HepG2 (cell line): ENCODE results near the gene TCF12. TPM values are rescaled to one million over a fixed set of nuclear protein-coding genes. Genes with fewer than 3 reads are reported as not detected.
A peak's percentile ranks its signal among the peaks of the same experiment; 100 is the strongest.

Source experiments
- CBX2 ChIP-seq, 2 experiments: fragments of 200-600 bp in 1 of 2; sonication (generic); formaldehyde crosslinking in 1 of 2; IDR thresholded peaks; 2 replicates each; pipeline versions ENCODE4 v1.7.0 to v1.8.1; 2018 to 2022; ENCODE audit warnings: low read depth in 2 of 2, low read length in 1 of 2, mild to moderate bottlenecking in 1 of 2, missing genetic modification reagents in 1 of 2
- CSRNP1 ChIP-seq: sonication (generic); formaldehyde crosslinking; IDR thresholded peaks from 2 replicates; pipeline ENCODE4 v1.8.1; 2023; ENCODE audit warnings: mild to moderate bottlenecking, missing genetic modification reagents
- NFE2L1 ChIP-seq: sonication (generic); formaldehyde crosslinking; IDR thresholded peaks from 2 replicates; pipeline ENCODE4 v1.4.0; 2020; ENCODE audit warnings: missing genetic modification reagents, mild to moderate bottlenecking, borderline replicate concordance
- SMC3 ChIP-seq: IDR thresholded peaks from 2 replicates; pipeline ENCODE4 v1.6.1; 2011; ENCODE audit warnings: low read length, improper control_type of control experiment
- TCF12 ChIP-seq, 2 experiments: fragments of 450-650 bp in 1 of 2; sonication (generic) in 1 of 2; formaldehyde crosslinking in 1 of 2; IDR thresholded peaks; 2 replicates each; pipeline versions ENCODE4 v1.6.1 to v1.8.0; 2017 to 2022; ENCODE audit warnings: antibody characterized with exemption in 1 of 2, mild to moderate bottlenecking in 1 of 2, missing genetic modification reagents in 1 of 2, moderate library complexity in 1 of 2
- TSC22D2 ChIP-seq: sonication (generic); formaldehyde crosslinking; IDR thresholded peaks from 2 replicates; pipeline ENCODE4 v1.5.1; 2020; ENCODE audit warnings: missing genetic modification reagents, mild to moderate bottlenecking, borderline replicate concordance
- XRCC5 ChIP-seq: fragments of 200-400 bp; formaldehyde crosslinking; optimal IDR thresholded peaks from 2 replicates; pipeline ENCODE3; 2017; ENCODE audit warnings: mild to moderate bottlenecking, low read length
- ZNF232 ChIP-seq: sonication (generic); formaldehyde crosslinking; IDR thresholded peaks from 2 replicates; pipeline ENCODE4 v1.4.0; 2020; ENCODE audit warnings: missing genetic modification reagents, borderline replicate concordance
- ZNF407 ChIP-seq: sonication (generic); formaldehyde crosslinking; IDR thresholded peaks from one replicate; pipeline ENCODE4 v1.5.1; 2020; ENCODE audit warnings: mild to moderate bottlenecking, missing genetic modification reagents; ENCODE audit errors: not compliant biosample characterization
- ZNF879 ChIP-seq: sonication (generic); formaldehyde crosslinking; IDR thresholded peaks from 2 replicates; pipeline ENCODE4 v1.8.1; 2023; ENCODE audit warnings: missing genetic modification reagents
- polyA plus RNA-seq, 8 experiments: library from polyadenylated mRNA; depleted of rRNA in 3 of 8; stranded (reverse) in 7 of 8; unstranded in 1 of 8; fragments of >200 nt; fragmentation: Illumina TruSeq in 4 of 8; extraction: Trizol in 4 of 8; gene quantifications; 2 replicates each; pipeline versions ENCODE4 v1.2.1 to v1.2.3, GENCODE V29; 2011 to 2016; ENCODE audit warnings: low read depth in 4 of 8, missing spikeins in 1 of 8, mixed read lengths in 1 of 8; ENCODE audit not compliant: insufficient read depth in 1 of 8
- total RNA-seq, 5 experiments: library from RNA; depleted of rRNA; stranded (reverse); fragments of >200 nt; fragmentation: Illumina TruSeq; extraction: Trizol; gene quantifications; 2 replicates each; pipeline ENCODE4 v1.2.3, GENCODE V29; 2016; ENCODE audit warnings: low read depth in 1 of 5
- TF ChIP-seq, protein P1 (sequence below): sonication (generic); formaldehyde crosslinking; conservative IDR thresholded peaks from 2 replicates; pipeline ENCODE4 v1.4.0; 2020; ENCODE audit warnings: missing genetic modification reagents

The TCF12 gene
- total and polyA plus RNA-seq, 2 of the 13 experiments (the other 11 are each of a cell fraction or from before 2014, with no cell fraction given) = 48.6 to 51.1 TPM

- TF ChIP-seq NFE2L1 (CRISPR knock-in tag) (no peak), TSC22D2 (CRISPR knock-in tag) (no peak), ZNF232 (no peak), TCF12 (IDR thresholded peaks at IDR 0.05) (no peak), TCF12 (CRISPR knock-in tag; IDR thresholded peaks at IDR 0.05) (no peak), ZNF879 (CRISPR knock-in tag) (no peak), SMC3 (peak; percentile 8; the same call in 1 of the 2 replicates), CBX2 (IDR thresholded peaks at IDR 0.05; ENCODE audit: low read depth, low read length) (no peak), CBX2 (CRISPR knock-in tag; IDR thresholded peaks at IDR 0.05; ENCODE audit: low read depth) (no peak), XRCC5 (no peak), CSRNP1 (CRISPR knock-in tag) (no peak), ZNF407 (CRISPR knock-in tag) (no peak)
- TF ChIP-seq, protein P1, sequence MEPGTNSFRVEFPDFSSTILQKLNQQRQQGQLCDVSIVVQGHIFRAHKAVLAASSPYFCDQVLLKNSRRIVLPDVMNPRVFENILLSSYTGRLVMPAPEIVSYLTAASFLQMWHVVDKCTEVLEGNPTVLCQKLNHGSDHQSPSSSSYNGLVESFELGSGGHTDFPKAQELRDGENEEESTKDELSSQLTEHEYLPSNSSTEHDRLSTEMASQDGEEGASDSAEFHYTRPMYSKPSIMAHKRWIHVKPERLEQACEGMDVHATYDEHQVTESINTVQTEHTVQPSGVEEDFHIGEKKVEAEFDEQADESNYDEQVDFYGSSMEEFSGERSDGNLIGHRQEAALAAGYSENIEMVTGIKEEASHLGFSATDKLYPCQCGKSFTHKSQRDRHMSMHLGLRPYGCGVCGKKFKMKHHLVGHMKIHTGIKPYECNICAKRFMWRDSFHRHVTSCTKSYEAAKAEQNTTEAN (CRISPR knock-in tag) = no peak
These were observed 228.2 kb downstream of the TCF12 start (continued) for GRCh38 chr15:57146506-57147201.
